Testis (tissue), 2 donors: Measurements from ENCODE around the gene CCDC70.

Experiments used
- POLR2A ChIP-seq: fragments of 450-650 bp; IDR thresholded peaks from one replicate; pipeline ENCODE4 v1.6.1; 2017; ENCODE audit warnings: antibody characterized with exemption, mild to moderate bottlenecking, moderate library complexity
- TF ChIP-seq, protein P1 (sequence below), 3 experiments: fragments of 450-650 bp in 2 of 3; fragments of 200-600 bp in 1 of 3; sonication (generic) in 1 of 3; IDR thresholded peaks; one replicate each; pipeline ENCODE4 v1.5.1; 2016 to 2019; ENCODE audit warnings: antibody characterized with exemption in 3 of 3, mild to moderate bottlenecking in 2 of 3, moderate library complexity in 1 of 3

DNA sequence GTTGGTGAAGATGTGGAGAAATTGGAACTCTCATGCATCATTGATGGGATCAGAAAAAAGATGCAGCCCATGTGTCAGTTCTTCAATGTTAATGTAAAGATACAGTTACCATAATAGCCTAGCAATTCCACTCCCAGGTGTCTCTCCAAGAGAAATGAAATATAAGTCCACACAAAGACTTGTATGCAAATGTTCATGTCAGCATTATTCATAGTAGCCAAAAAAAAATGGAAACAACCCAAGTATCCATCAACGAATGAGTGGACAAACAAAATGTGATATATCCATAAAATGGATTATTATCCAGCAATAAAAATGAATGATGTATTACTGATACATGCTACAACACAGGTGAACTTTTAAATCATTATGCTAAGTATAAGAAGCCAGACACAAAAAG is 38.7 kb downstream of the CCDC70 start:
- TF ChIP-seq, protein P1, sequence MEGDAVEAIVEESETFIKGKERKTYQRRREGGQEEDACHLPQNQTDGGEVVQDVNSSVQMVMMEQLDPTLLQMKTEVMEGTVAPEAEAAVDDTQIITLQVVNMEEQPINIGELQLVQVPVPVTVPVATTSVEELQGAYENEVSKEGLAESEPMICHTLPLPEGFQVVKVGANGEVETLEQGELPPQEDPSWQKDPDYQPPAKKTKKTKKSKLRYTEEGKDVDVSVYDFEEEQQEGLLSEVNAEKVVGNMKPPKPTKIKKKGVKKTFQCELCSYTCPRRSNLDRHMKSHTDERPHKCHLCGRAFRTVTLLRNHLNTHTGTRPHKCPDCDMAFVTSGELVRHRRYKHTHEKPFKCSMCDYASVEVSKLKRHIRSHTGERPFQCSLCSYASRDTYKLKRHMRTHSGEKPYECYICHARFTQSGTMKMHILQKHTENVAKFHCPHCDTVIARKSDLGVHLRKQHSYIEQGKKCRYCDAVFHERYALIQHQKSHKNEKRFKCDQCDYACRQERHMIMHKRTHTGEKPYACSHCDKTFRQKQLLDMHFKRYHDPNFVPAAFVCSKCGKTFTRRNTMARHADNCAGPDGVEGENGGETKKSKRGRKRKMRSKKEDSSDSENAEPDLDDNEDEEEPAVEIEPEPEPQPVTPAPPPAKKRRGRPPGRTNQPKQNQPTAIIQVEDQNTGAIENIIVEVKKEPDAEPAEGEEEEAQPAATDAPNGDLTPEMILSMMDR (IDR thresholded peaks at IDR 0.05), result no peak
- no peak for TF ChIP-seq POLR2A
